ENCODE results near the gene DMAC2L.

DNA sequence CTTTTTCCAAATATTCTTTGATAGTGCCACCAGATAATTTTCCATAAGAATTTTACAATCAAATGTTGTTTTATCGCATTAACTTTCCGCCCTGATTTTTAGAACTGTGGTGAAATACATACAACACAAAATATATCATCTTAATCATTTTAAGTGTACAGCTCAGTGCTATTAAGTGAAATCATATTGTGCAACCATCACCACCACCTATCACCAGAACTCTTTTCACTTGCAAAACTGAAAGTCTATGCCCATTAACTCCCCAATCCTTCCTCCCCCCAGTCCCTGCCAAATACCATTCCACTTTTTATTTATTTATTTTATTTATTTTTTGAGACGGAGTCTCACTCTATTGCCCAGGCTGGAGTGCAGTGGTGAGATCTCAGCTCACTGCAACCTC, 48.0 kb downstream of the DMAC2L start:
- TF ChIP-seq, protein P1, sequence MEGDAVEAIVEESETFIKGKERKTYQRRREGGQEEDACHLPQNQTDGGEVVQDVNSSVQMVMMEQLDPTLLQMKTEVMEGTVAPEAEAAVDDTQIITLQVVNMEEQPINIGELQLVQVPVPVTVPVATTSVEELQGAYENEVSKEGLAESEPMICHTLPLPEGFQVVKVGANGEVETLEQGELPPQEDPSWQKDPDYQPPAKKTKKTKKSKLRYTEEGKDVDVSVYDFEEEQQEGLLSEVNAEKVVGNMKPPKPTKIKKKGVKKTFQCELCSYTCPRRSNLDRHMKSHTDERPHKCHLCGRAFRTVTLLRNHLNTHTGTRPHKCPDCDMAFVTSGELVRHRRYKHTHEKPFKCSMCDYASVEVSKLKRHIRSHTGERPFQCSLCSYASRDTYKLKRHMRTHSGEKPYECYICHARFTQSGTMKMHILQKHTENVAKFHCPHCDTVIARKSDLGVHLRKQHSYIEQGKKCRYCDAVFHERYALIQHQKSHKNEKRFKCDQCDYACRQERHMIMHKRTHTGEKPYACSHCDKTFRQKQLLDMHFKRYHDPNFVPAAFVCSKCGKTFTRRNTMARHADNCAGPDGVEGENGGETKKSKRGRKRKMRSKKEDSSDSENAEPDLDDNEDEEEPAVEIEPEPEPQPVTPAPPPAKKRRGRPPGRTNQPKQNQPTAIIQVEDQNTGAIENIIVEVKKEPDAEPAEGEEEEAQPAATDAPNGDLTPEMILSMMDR (IDR thresholded peaks at IDR 0.05) = no peak
- TF ChIP-seq POLR2A (IDR thresholded peaks at IDR 0.05) = no peak
